HepG2 (cell line): ENCODE data around the gene MAP3K5. TPM values are rescaled to one million over a fixed set of nuclear protein-coding genes. Genes with fewer than 3 reads are reported as not detected.

Source experiments
- ATAC-seq: fragments of 200-7000 bp; cut with Tn5 transposase; 3 replicates; pipeline ENCODE4 v1.9.1; 2020; ENCODE audit warnings: mild to moderate bottlenecking, moderate library complexity
- BruUV-seq: library from RNA; stranded (reverse); fragments of 400-500 nt; replicated peaks from 2 replicates; lab custom pipeline; 2021; lab: Mats Ljungman, UMichigan
- CTCF ChIA-PET: fragments of 300-600 bp; formaldehyde crosslinking; extraction: SDS; loops from one replicate; lab custom pipeline; 2021; ENCODE audit warnings: low total read pairs, inconsistent platforms, low intra/inter-chr PET ratio; lab: Yijun Ruan, JAX
- POLR2A ChIA-PET: fragments of 350-600 bp; sonication (Branson Sonifier 250); formaldehyde crosslinking; loops from one replicate; lab custom pipeline; 2020; ENCODE audit warnings: antibody characterized with exemption, inconsistent platforms; lab: Yijun Ruan, JAX
- DNase-seq: peaks from one replicate; pipeline ENCODE4 v3.0.0-alpha.2; 2015; ENCODE audit warnings: low spot score
- FAIRE-seq: peaks from 3 replicates; lab custom pipeline; 2011; peaks lifted over from hg19 to GRCh38; lab: Jason Lieb, UNC
- H2AFZ ChIP-seq: one replicate; pipeline ENCODE4 v1.6.1; 2011; ENCODE audit warnings: low read length, inconsistent platforms
- H3K27ac ChIP-seq: fragments of 300-600 bp; 3 replicates; pipeline ENCODE4 v1.8.0; 2011; ENCODE audit warnings: mixed run types, mild to moderate bottlenecking, mixed read lengths, low read length, inconsistent platforms; ENCODE audit not compliant: insufficient read depth; ENCODE audit errors: extremely low read length
- H3K27me3 ChIP-seq, 2 experiments: fragments of 200-600 bp in 1 of 2; 2 replicates in 1 of 2; 3 replicates in 1 of 2; pipeline versions ENCODE4 v1.6.0 to v1.8.0; 2011; ENCODE audit warnings: low read length in 2 of 2, mild to moderate bottlenecking in 2 of 2, moderate library complexity in 2 of 2, inconsistent platforms in 1 of 2; ENCODE audit not compliant: insufficient read depth in 2 of 2, control insufficient read depth in 1 of 2
- H3K36me3 ChIP-seq, 2 experiments: fragments of 200-600 bp in 1 of 2; replicated peaks in 1 of 2; 2 replicates in 1 of 2; 3 replicates in 1 of 2; pipeline versions ENCODE4 v1.5.1 to v1.8.0; 2011; ENCODE audit warnings: low read length in 2 of 2, inconsistent platforms in 1 of 2; ENCODE audit not compliant: insufficient read depth in 2 of 2, control insufficient read depth in 1 of 2
- H3K4me1 ChIP-seq: 2 replicates; pipeline ENCODE4 v1.5.1; 2012; ENCODE audit warnings: low read length, inconsistent platforms; ENCODE audit not compliant: insufficient read depth
- H3K4me2 ChIP-seq: 2 replicates; pipeline ENCODE4 v1.6.0; 2011; ENCODE audit warnings: low read depth, low read length, inconsistent platforms
- H3K4me3 ChIP-seq, 3 experiments: fragments of 200-600 bp in 1 of 3; sonication (generic), shearing (Covaris generic) in 1 of 3; replicated peaks in 1 of 3; 2 replicates each; pipeline ENCODE4 v1.5.1; 2011 to 2016; ENCODE audit warnings: low read length in 3 of 3, inconsistent platforms in 2 of 3, low read depth in 2 of 3, mild to moderate bottlenecking in 2 of 3, control low read depth in 1 of 3, mixed read lengths in 1 of 3; ENCODE audit not compliant: insufficient read depth in 1 of 3
- H3K79me2 ChIP-seq: one replicate; pipeline ENCODE4 v1.6.1; 2011; ENCODE audit warnings: low read length, inconsistent platforms; ENCODE audit not compliant: insufficient read depth
- H3K9ac ChIP-seq: 2 replicates; pipeline ENCODE4 v1.6.0; 2011; ENCODE audit warnings: mild to moderate bottlenecking, low read depth, low read length, inconsistent platforms; ENCODE audit not compliant: insufficient read depth
- H3K9me3 ChIP-seq: 2 replicates; pipeline ENCODE4 v1.5.1; 2012; ENCODE audit warnings: mild to moderate bottlenecking, low read length
- H4K20me1 ChIP-seq: 2 replicates; pipeline ENCODE4 v1.6.0; 2011; ENCODE audit warnings: inconsistent platforms, mild to moderate bottlenecking, low read length, moderate library complexity; ENCODE audit not compliant: insufficient read depth
- CHD4 ChIP-seq: fragments of 200-600 bp; sonication (generic); IDR thresholded peaks from 2 replicates; pipeline ENCODE4 v1.7.0; 2017; ENCODE audit warnings: mild to moderate bottlenecking, low read length, borderline replicate concordance
- FOXA1 ChIP-seq, 2 experiments: fragments of 450-650 bp in 1 of 2; sonication (generic) in 1 of 2; formaldehyde crosslinking in 1 of 2; IDR thresholded peaks; 2 replicates each; pipeline versions ENCODE4 v1.4.0 to v1.6.1; 2016 to 2020; ENCODE audit warnings: missing genetic modification reagents in 1 of 2
- FOXK2 ChIP-seq: fragments of 450-650 bp; IDR thresholded peaks from 2 replicates; pipeline ENCODE4 v1.6.1; 2016
- KAT2B ChIP-seq: fragments of 150-350 bp; IDR thresholded peaks from 2 replicates; pipeline ENCODE4 v1.6.1; 2014; ENCODE audit warnings: low read depth, low read length, borderline replicate concordance
- MAFF ChIP-seq: IDR thresholded peaks from 2 replicates; pipeline ENCODE4 v1.6.1; 2011; ENCODE audit warnings: low read depth, low read length, improper control_type of control experiment
- MAFK ChIP-seq, 2 experiments: IDR thresholded peaks in 1 of 2; conservative IDR thresholded peaks in 1 of 2; 2 replicates each; pipeline ENCODE4 v1.6.1; 2011; ENCODE audit warnings: improper control_type of control experiment in 2 of 2, low read length in 2 of 2
- MED8 ChIP-seq: sonication (generic); formaldehyde crosslinking; IDR thresholded peaks from 2 replicates; pipeline ENCODE4 v1.8.1; 2023; ENCODE audit warnings: mild to moderate bottlenecking, missing genetic modification reagents; ENCODE audit not compliant: insufficient replicate concordance
- TARDBP ChIP-seq: sonication (generic); formaldehyde crosslinking; IDR thresholded peaks from 2 replicates; pipeline ENCODE4 v1.8.0; 2022; ENCODE audit warnings: mild to moderate bottlenecking, missing genetic modification reagents
- TBP ChIP-seq: sonication (generic); formaldehyde crosslinking; IDR thresholded peaks from 2 replicates; pipeline ENCODE4 v1.5.0; 2020; ENCODE audit warnings: missing genetic modification reagents
- TEAD3 ChIP-seq: optimal IDR thresholded peaks from 2 replicates; pipeline ENCODE3; 2016; ENCODE audit warnings: borderline replicate concordance
- TOPORS ChIP-seq: sonication (generic); formaldehyde crosslinking; IDR thresholded peaks from 2 replicates; pipeline ENCODE4 v1.8.0; 2023; ENCODE audit warnings: mild to moderate bottlenecking, missing genetic modification reagents
- ZNF281 ChIP-seq: sonication (generic); formaldehyde crosslinking; IDR thresholded peaks from 2 replicates; pipeline ENCODE4 v1.4.0; 2020; ENCODE audit warnings: missing genetic modification reagents, borderline replicate concordance
- ZNF687 ChIP-seq: sonication (generic); formaldehyde crosslinking; IDR thresholded peaks from 2 replicates; pipeline ENCODE4 v1.5.1; 2020; ENCODE audit warnings: mild to moderate bottlenecking, missing genetic modification reagents, moderate library complexity
- ZXDC ChIP-seq: sonication (generic); formaldehyde crosslinking; IDR thresholded peaks from 2 replicates; pipeline ENCODE4 v1.5.0; 2020; ENCODE audit warnings: mild to moderate bottlenecking, missing genetic modification reagents
- WGBS: methylation state at CpG from one replicate; pipeline ENCODE4 v1.1.6; 2017; ENCODE audit warnings: low lambda C conversion rate; 5-methylcytosine and 5-hydroxymethylcytosine counted together
- in situ Hi-C: cut with HindIII; loops from 2 replicates; pipeline ENCODE4 v1.10.0; 2017; ENCODE audit warnings: low pct_unique_long_range_greater_than_20kb; ENCODE audit not compliant: extremely low pct_ligation_motif_present
- intact Hi-C: fragments of 100-400 bp; cut with micrococcal nuclease; formaldehyde crosslinking; loops from one replicate; pipeline ENCODE4 v1.10.0; 2022; ENCODE audit not compliant: unreplicated experiment
- polyA plus RNA-seq, 8 experiments: library from polyadenylated mRNA; depleted of rRNA in 3 of 8; stranded (reverse) in 7 of 8; unstranded in 1 of 8; fragments of >200 nt; fragmentation: Illumina TruSeq in 4 of 8; extraction: Trizol in 4 of 8; gene quantifications; 2 replicates each; pipeline versions ENCODE4 v1.2.1 to v1.2.3, GENCODE V29; 2011 to 2016; ENCODE audit warnings: low read depth in 4 of 8, missing spikeins in 1 of 8, mixed read lengths in 1 of 8; ENCODE audit not compliant: insufficient read depth in 1 of 8
- total RNA-seq, 5 experiments: library from RNA; depleted of rRNA; stranded (reverse); fragments of >200 nt; fragmentation: Illumina TruSeq; extraction: Trizol; gene quantifications; 2 replicates each; pipeline ENCODE4 v1.2.3, GENCODE V29; 2016; ENCODE audit warnings: low read depth in 1 of 5

MAP3K5 gene
- total and polyA plus RNA-seq, 2 of the 13 experiments (the other 11 are each of a cell fraction or from before 2014, with no cell fraction given) = not detected

GRCh38 chr6:136662347-136663237, 129.7 kb downstream of the MAP3K5 start:
- 6% methylated on average over 3 of the region's 3 CpGs for WGBS
- in situ Hi-C loops = no loop called here
- no TSS peak for BruUV-seq
- Histone ChIP-seq H3K36me3 (no peaks in the 10 kb centered on the region), H3K79me2 (no peaks in the 10 kb centered on the region), H3K27me3 (peaks cover 0 to 2% of the 10 kb centered on the region in 2 experiments; a peak in 1 of 5 replicates), H3K9me3 (no peaks in the 10 kb centered on the region), H2AFZ (no peak overlapping the region), H3K4me1 (no peaks in the 10 kb centered on the region), H3K4me2 (no peak overlapping the region), H3K9ac (no peak overlapping the region), H3K27ac (no peak overlapping the region), H3K4me3 (no peak overlapping the region), H4K20me1 (no peaks in the 10 kb centered on the region)
- ChIA-PET POLR2A (no interaction called here), CTCF (no interaction called here)
- no peak for ATAC-seq
- no peak for DNase-seq
- intact Hi-C loops = no loop called here
- FAIRE-seq = no peak
- no peak for TF ChIP-seq ZNF687
- TF ChIP-seq FOXK2 = no peak
- TF ChIP-seq ZNF281 (CRISPR knock-in tag) = no peak
- no peak for TF ChIP-seq KAT2B
- TF ChIP-seq MAFK (conservative IDR thresholded peaks at IDR 0.05 in 1 of 2, IDR thresholded peaks at IDR 0.05 in 1 of 2; ENCODE audit: low read length in 2 of 2) = peak in 1 of 2 experiments; percentile 67; a peak in 2 of 4 replicates
- TF ChIP-seq MED8 (CRISPR knock-in tag) = no peak
- TF ChIP-seq TOPORS (CRISPR knock-in tag) = no peak
- TF ChIP-seq TBP (CRISPR knock-in tag) = no peak
- no peak for TF ChIP-seq CHD4
- no peak for TF ChIP-seq TARDBP (CRISPR knock-in tag)
- no peak for TF ChIP-seq ZXDC
- no peak for TF ChIP-seq FOXA1 (IDR thresholded peaks at IDR 0.05)
- TF ChIP-seq FOXA1 (CRISPR knock-in tag; IDR thresholded peaks at IDR 0.05) = no peak
- no peak for TF ChIP-seq TEAD3 (CRISPR knock-in tag)
- TF ChIP-seq MAFF = peak; percentile 47; the same call in 1 of the 2 replicates
